H1 (cell line): ENCODE measurements around the gene SAMD9L. TPM values are rescaled to one million over a fixed set of nuclear protein-coding genes. Genes with fewer than 3 reads are reported as not detected.

Source experiments
- CTCF ChIA-PET: fragments of 300-600 bp; sonication (Branson Sonifier 250); formaldehyde crosslinking; loops from one replicate; lab custom pipeline; 2021; ENCODE audit not compliant: partially characterized antibody; lab: Charles Lee
- POLR2A ChIA-PET: fragments of 300-600 bp; sonication (Branson Sonifier 250); formaldehyde crosslinking; loops from one replicate; lab custom pipeline; 2021; ENCODE audit warnings: inconsistent platforms; ENCODE audit not compliant: partially characterized antibody; lab: Charles Lee
- DNase-seq, 2 experiments: peaks; one replicate each; pipeline versions ENCODE4 v3.0.0 to v3.0.0-alpha.2; 2010 to 2022; ENCODE audit warnings: low spot score in 2 of 2, low read depth in 1 of 2, mixed read lengths in 1 of 2
- FAIRE-seq: peaks from 2 replicates; lab custom pipeline; 2011; peaks lifted over from hg19 to GRCh38; lab: Jason Lieb, UNC
- H2AFZ ChIP-seq: 2 replicates; pipeline ENCODE4 v1.8.1; 2012; ENCODE audit warnings: low read length, inconsistent platforms
- H2AK5ac ChIP-seq: 2 replicates; pipeline ENCODE4 v1.6.1; 2013; ENCODE audit warnings: low read depth, low read length
- H2BK120ac ChIP-seq: replicated peaks from 2 replicates; pipeline ENCODE3; 2013; ENCODE audit warnings: low read depth, low read length, inconsistent platforms
- H2BK12ac ChIP-seq: 2 replicates; pipeline ENCODE4 v1.6.1; 2013; ENCODE audit warnings: low read depth, low read length
- H2BK15ac ChIP-seq: 2 replicates; pipeline ENCODE4 v1.6.1; 2013; ENCODE audit warnings: low read length
- H2BK20ac ChIP-seq: 2 replicates; pipeline ENCODE4 v1.6.1; 2013; ENCODE audit warnings: low read length
- H2BK5ac ChIP-seq: 2 replicates; pipeline ENCODE4 v1.6.1; 2013; ENCODE audit warnings: low read depth, low read length
- H3K14ac ChIP-seq: 2 replicates; pipeline ENCODE4 v1.6.1; 2013; ENCODE audit warnings: inconsistent platforms; ENCODE audit not compliant: insufficient read length
- H3K18ac ChIP-seq: 2 replicates; pipeline ENCODE4 v1.6.1; 2013; ENCODE audit warnings: low read length; ENCODE audit errors: extremely low read depth
- H3K23ac ChIP-seq: 2 replicates; pipeline ENCODE4 v1.6.1; 2013; ENCODE audit warnings: inconsistent platforms; ENCODE audit not compliant: insufficient read length
- H3K23me2 ChIP-seq: 2 replicates; pipeline ENCODE4 v1.6.1; 2013; ENCODE audit warnings: low read depth, low read length
- H3K27ac ChIP-seq: 2 replicates; pipeline ENCODE4 v1.6.1; 2011; ENCODE audit warnings: low read depth, low read length, inconsistent platforms
- H3K27me3 ChIP-seq, 4 experiments: replicated peaks in 1 of 4; 1 replicate in 1 of 4; 2 replicates in 3 of 4; pipeline versions ENCODE4 v1.6.1 to v1.8.1; 2011 to 2013; ENCODE audit warnings: low read length in 3 of 4, mild to moderate bottlenecking in 3 of 4, inconsistent platforms in 2 of 4, mixed read lengths in 2 of 4, moderate library complexity in 1 of 4; ENCODE audit not compliant: control insufficient read depth in 3 of 4, insufficient read depth in 3 of 4; ENCODE audit errors: extremely low read depth in 1 of 4
- H3K36me3 ChIP-seq, 4 experiments: 2 replicates each; pipeline versions ENCODE4 v1.6.1 to v1.8.1; 2011 to 2013; ENCODE audit warnings: mild to moderate bottlenecking in 4 of 4, low read length in 3 of 4, moderate library complexity in 2 of 4, control low read depth in 1 of 4, inconsistent platforms in 1 of 4; ENCODE audit not compliant: insufficient read depth in 4 of 4, control insufficient read depth in 2 of 4
- H3K4ac ChIP-seq: replicated peaks from 2 replicates; pipeline ENCODE3; 2013; ENCODE audit warnings: low read length, low read depth, mixed read lengths, inconsistent platforms; ENCODE audit not compliant: insufficient read length
- H3K4me1 ChIP-seq, 4 experiments: replicated peaks in 1 of 4; 1 replicate in 1 of 4; 2 replicates in 3 of 4; pipeline versions ENCODE4 v1.6.1 to v1.8.1; 2011 to 2013; ENCODE audit warnings: low read length in 3 of 4, inconsistent platforms in 2 of 4, mixed read lengths in 1 of 4; ENCODE audit not compliant: insufficient read depth in 4 of 4, control insufficient read depth in 3 of 4
- H3K4me2 ChIP-seq, 2 experiments: 2 replicates each; pipeline versions ENCODE4 v1.6.1 to v1.8.1; 2011 to 2013; ENCODE audit warnings: low read depth in 2 of 2, low read length in 2 of 2, control low read depth in 1 of 2, inconsistent platforms in 1 of 2, mild to moderate bottlenecking in 1 of 2; ENCODE audit not compliant: insufficient read depth in 1 of 2
- H3K4me3 ChIP-seq, 4 experiments: fragments of 200-600, 300-600 bp in 1 of 4; sonication (generic), shearing (Covaris generic), sonication (Bioruptor Twin) in 1 of 4; 2 replicates each; pipeline versions ENCODE4 v1.5.1 to v1.8.1; 2011 to 2016; ENCODE audit warnings: low read length in 4 of 4, low read depth in 3 of 4, control low read depth in 2 of 4, inconsistent platforms in 2 of 4, mild to moderate bottlenecking in 2 of 4, mixed read lengths in 1 of 4, moderate library complexity in 1 of 4; ENCODE audit not compliant: insufficient read depth in 2 of 4; ENCODE audit errors: extremely low read depth in 1 of 4
- H3K56ac ChIP-seq: replicated peaks from 2 replicates; pipeline ENCODE3; 2013; ENCODE audit warnings: low read depth, mild to moderate bottlenecking, mixed read lengths, low read length, inconsistent platforms; ENCODE audit not compliant: insufficient read length
- H3K79me1 ChIP-seq: 2 replicates; pipeline ENCODE4 v1.6.1; 2013; ENCODE audit warnings: low read depth, low read length, control low read depth
- H3K79me2 ChIP-seq, 2 experiments: 2 replicates each; pipeline versions ENCODE4 v1.6.1 to v1.8.1; 2012 to 2013; ENCODE audit warnings: low read length in 2 of 2, mild to moderate bottlenecking in 2 of 2, inconsistent platforms in 1 of 2; ENCODE audit not compliant: insufficient read depth in 2 of 2, control insufficient read depth in 1 of 2
- H3K9ac ChIP-seq, 4 experiments: replicated peaks in 1 of 4; 1 replicate in 1 of 4; 2 replicates in 3 of 4; pipeline versions ENCODE4 v1.6.1 to v1.8.1; 2011 to 2013; ENCODE audit warnings: low read depth in 3 of 4, low read length in 3 of 4, control low read depth in 2 of 4, mild to moderate bottlenecking in 2 of 4, moderate library complexity in 2 of 4, inconsistent platforms in 1 of 4; ENCODE audit errors: extremely low read depth in 1 of 4
- H3K9me3 ChIP-seq, 2 experiments: 2 replicates each; pipeline versions ENCODE4 v1.6.1 to v1.8.1; 2012 to 2013; ENCODE audit warnings: mild to moderate bottlenecking in 2 of 2, moderate library complexity in 2 of 2, control low read depth in 1 of 2, inconsistent platforms in 1 of 2, low read depth in 1 of 2, low read length in 1 of 2, mixed read lengths in 1 of 2; ENCODE audit not compliant: insufficient read depth in 2 of 2
- H4K20me1 ChIP-seq, 2 experiments: replicated peaks in 1 of 2; 2 replicates each; pipeline versions ENCODE3 to v1.8.1; 2011 to 2013; ENCODE audit warnings: inconsistent platforms in 2 of 2, low read length in 2 of 2, mild to moderate bottlenecking in 1 of 2; ENCODE audit not compliant: insufficient read depth in 2 of 2, control insufficient read depth in 1 of 2
- H4K5ac ChIP-seq: 2 replicates; pipeline ENCODE4 v1.6.1; 2013; ENCODE audit warnings: low read length, low read depth, mixed read lengths, inconsistent platforms; ENCODE audit not compliant: insufficient read length
- H4K8ac ChIP-seq: 2 replicates; pipeline ENCODE4 v1.8.0; 2013; ENCODE audit warnings: mild to moderate bottlenecking, moderate library complexity, low read length, inconsistent platforms; ENCODE audit not compliant: insufficient read depth; ENCODE audit errors: extremely low read depth
- H4K91ac ChIP-seq: replicated peaks from 2 replicates; pipeline ENCODE3; 2013; ENCODE audit warnings: low read length, mixed read lengths, inconsistent platforms; ENCODE audit not compliant: insufficient read length
- CHD1 ChIP-seq: IDR thresholded peaks from 2 replicates; pipeline ENCODE4 v1.6.1; 2012; ENCODE audit warnings: low read depth, low read length, improper control_type of control experiment
- CHD2 ChIP-seq: IDR thresholded peaks from 2 replicates; pipeline ENCODE4 v1.6.1; 2012; ENCODE audit warnings: low read length, improper control_type of control experiment
- CREB1 ChIP-seq: IDR thresholded peaks from 2 replicates; pipeline ENCODE4 v1.6.1; 2012; ENCODE audit warnings: inconsistent platforms
- CTBP2 ChIP-seq: IDR thresholded peaks from 2 replicates; pipeline ENCODE4 v1.7.0; 2011; ENCODE audit warnings: borderline replicate concordance, mild to moderate bottlenecking, moderate library complexity, mixed read lengths, low read length; ENCODE audit not compliant: insufficient read depth, insufficient read length
- GABPA ChIP-seq: IDR thresholded peaks from 2 replicates; pipeline ENCODE4 v1.6.1; 2011; ENCODE audit warnings: mild to moderate bottlenecking, low read length, moderate library complexity, borderline replicate concordance; ENCODE audit not compliant: insufficient read depth
- JUND ChIP-seq: IDR thresholded peaks from 2 replicates; pipeline ENCODE4 v1.6.1; 2011; ENCODE audit warnings: mild to moderate bottlenecking, improper control_type of control experiment, low read length
- KDM4A ChIP-seq: IDR thresholded peaks from one replicate; pipeline ENCODE4 v1.7.1; 2012; ENCODE audit warnings: low read depth, mild to moderate bottlenecking, moderate library complexity, low read length, inconsistent platforms; ENCODE audit not compliant: severe bottlenecking
- MAX ChIP-seq: IDR thresholded peaks from 2 replicates; pipeline ENCODE4 v1.6.1; 2012; ENCODE audit warnings: inconsistent platforms
- RFX5 ChIP-seq: IDR thresholded peaks from 2 replicates; pipeline ENCODE4 v1.6.1; 2011; ENCODE audit warnings: low read depth, low read length, improper control_type of control experiment, borderline replicate concordance
- SP1 ChIP-seq: IDR thresholded peaks from 2 replicates; pipeline ENCODE4 v1.6.1; 2011; ENCODE audit warnings: low read depth, low read length
- SP2 ChIP-seq: IDR thresholded peaks from 2 replicates; pipeline ENCODE4 v1.6.1; 2012; ENCODE audit warnings: mild to moderate bottlenecking, low read length, inconsistent platforms
- ZNF274 ChIP-seq: IDR thresholded peaks from 2 replicates; pipeline ENCODE4 v1.7.0; 2012; ENCODE audit warnings: low read length, borderline replicate concordance; ENCODE audit errors: extremely low read depth
- WGBS, 2 experiments: shearing (Covaris generic) in 1 of 2; methylation state at CpG; one replicate each; pipeline versions ENCODE4 v1.1.6 to v1.1.7; 2013 to 2015; ENCODE audit warnings: low lambda C conversion rate in 2 of 2, mixed read lengths in 2 of 2, inconsistent platforms in 1 of 2, low coverage in 1 of 2, missing lambda C conversion rate in 1 of 2; ENCODE audit not compliant: insufficient replicate concordance in 2 of 2, insufficient coverage in 1 of 2, insufficient read length in 1 of 2; ENCODE audit errors: extremely low coverage in 1 of 2, missing lambda C conversion rate in 1 of 2; 5-methylcytosine and 5-hydroxymethylcytosine counted together
- polyA plus RNA-seq, 7 experiments: library from polyadenylated mRNA; depleted of rRNA in 3 of 7; stranded (reverse) in 5 of 7; unstranded in 2 of 7; fragments of >200 nt in 5 of 7; fragments of 200-250 nt in 2 of 7; gene quantifications; 1 replicate in 5 of 7; 2 replicates in 1 of 7; 4 replicates in 1 of 7; pipeline versions ENCODE4 v1.2.1 to v1.2.3, GENCODE V29; 2011 to 2013; ENCODE audit warnings: missing spikeins in 2 of 7, mixed read lengths in 2 of 7
- total RNA-seq: library from RNA; stranded (reverse); fragmentation: NEBNext Ultra II Directional; extraction: Animal tissue kit (Norgen Biotek cat#: 25700); gene quantifications from 2 replicates; pipeline ENCODE4 v1.2.1, GENCODE V29; 2021

SAMD9L gene
- total and polyA plus RNA-seq, 2 of the 8 experiments (the other 6 are each of a cell fraction or from before 2014, with no cell fraction given): not detected

DNA sequence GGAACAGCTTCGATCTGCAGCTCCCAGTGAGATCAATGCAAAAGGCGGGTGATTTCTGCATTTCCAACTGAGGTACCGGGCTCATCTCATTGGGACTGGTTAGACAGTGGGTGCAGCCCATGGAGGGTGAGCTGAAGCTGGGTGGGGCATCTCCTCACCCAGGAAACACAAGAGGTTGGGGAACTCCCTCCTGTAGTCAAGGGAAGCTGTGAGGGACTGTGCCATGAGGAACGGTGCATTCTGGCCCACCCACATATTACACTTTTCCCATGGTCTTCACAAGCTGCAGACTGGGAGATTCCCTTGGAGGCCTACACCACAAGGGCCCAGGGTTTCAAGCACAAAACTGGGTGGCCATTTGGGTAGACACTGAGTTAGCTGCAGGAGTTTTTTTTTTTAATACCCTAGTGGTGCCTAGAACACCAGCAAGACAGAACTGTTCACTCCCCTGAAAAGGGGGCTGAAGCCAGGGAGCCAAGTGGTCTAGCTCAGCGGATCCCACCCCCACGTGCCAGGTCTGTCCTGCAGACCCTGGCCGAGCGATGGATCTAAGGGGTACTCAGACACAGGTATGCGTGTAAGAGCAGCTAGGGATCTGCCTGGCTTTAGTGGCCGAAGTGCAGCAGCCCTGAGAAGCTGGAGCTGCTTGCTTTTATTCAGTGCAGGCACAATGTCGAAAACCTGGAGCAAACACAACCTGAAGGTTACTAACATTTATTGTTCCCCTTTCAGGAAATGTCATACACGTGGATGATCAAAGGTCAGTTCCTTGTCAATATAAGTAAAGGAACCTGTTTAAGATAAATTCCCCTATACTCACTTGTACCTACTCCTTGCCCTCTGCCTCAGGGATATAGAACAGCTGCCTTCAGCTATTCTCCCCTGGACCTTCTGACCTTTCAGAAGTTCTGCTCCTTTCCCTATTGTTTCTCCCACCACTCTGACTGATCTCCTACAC, 27.3 kb downstream of the SAMD9L start:
- Histone ChIP-seq H2BK120ac (no peak overlapping the region), H3K9ac (no peak overlapping the region), H3K27me3 (no peaks in the 10 kb centered on the region), H4K5ac (no peak overlapping the region), H2BK5ac (no peak overlapping the region), H2BK15ac (no peak overlapping the region), H4K8ac (no peak overlapping the region), H3K23ac (no peak overlapping the region), H2AFZ (no peak overlapping the region), H3K4me2 (no peak overlapping the region), H4K91ac (no peak overlapping the region), H3K79me1 (no peaks in the 10 kb centered on the region), H3K14ac (no peak overlapping the region), H3K4me3 (no peak overlapping the region), H3K27ac (no peak overlapping the region), H3K56ac (no peak overlapping the region), H2BK12ac (no peak overlapping the region), H2BK20ac (no peak overlapping the region), H3K4ac (no peak overlapping the region), H3K18ac (no peak overlapping the region), H3K23me2 (no peaks in the 10 kb centered on the region), H3K79me2 (no peaks in the 10 kb centered on the region), H2AK5ac (no peak overlapping the region), H3K36me3 (no peaks in the 10 kb centered on the region), H4K20me1 (no peaks in the 10 kb centered on the region), H3K4me1 (no peaks in the 10 kb centered on the region), H3K9me3 (0 out of 4 replicates have a peak, but pooled peaks cover 0 to 2% of the 10 kb centered on the region in 2 experiments)
- ChIA-PET CTCF (no interaction called here), POLR2A (no interaction called here)
- FAIRE-seq (no peak), DNase-seq (no peak)
- 88% methylated on average over 12 of the region's 12 CpGs; no CpG with 5 or more reads in 1 of the 2 experiments for WGBS, 2 experiments
- TF ChIP-seq MAX (no peak), GABPA (no peak), CTBP2 (no peak), KDM4A (no peak), ZNF274 (no peak), CHD1 (no peak), RFX5 (no peak), JUND (no peak), CHD2 (no peak), SP1 (no peak), CREB1 (no peak), SP2 (no peak)
